ENCODE results near the gene PFKFB4.

The PFKFB4 gene

GRCh38 chr3:48556796-48557626 is at the start of gene PFKFB4:
Gene PFKFB4 (minus strand): TSS chr3:48556803. CDS start chr3:48556777, 26 bp downstream.
- peak; percentile 94 for DNase-seq (ENCODE audit: insufficient read length, low spot score)
- no peak for FAIRE-seq
- TF ChIP-seq CTCF (IDR thresholded peaks at IDR 0.05; ENCODE audit: insufficient read depth, missing control alignments) = no peak

- no peak for FAIRE-seq
- TF ChIP-seq CTCF (IDR thresholded peaks at IDR 0.05; ENCODE audit: insufficient read depth, missing control alignments) = no peak
- DNase-seq (ENCODE audit: insufficient read length, low spot score) = no peak
These were observed 45.0 kb upstream of the PFKFB4 start for GRCh38 chr3:48601622-48601994.

- no peak for FAIRE-seq
These were observed 44.4 kb upstream of the PFKFB4 start for GRCh38 chr3:48600711-48601621.

GRCh38 chr3:48599509-48600285 is 43.1 kb upstream of the PFKFB4 start:
- DNase-seq (ENCODE audit: insufficient read length, low spot score) (no peak), FAIRE-seq (no peak)
- TF ChIP-seq CTCF (IDR thresholded peaks at IDR 0.05; ENCODE audit: insufficient read depth, missing control alignments) = no peak

More at GRCh38 chr3:48600711-48601621, 44.4 kb upstream of the PFKFB4 start:
- no peak for DNase-seq (ENCODE audit: insufficient read length, low spot score)
- TF ChIP-seq CTCF (IDR thresholded peaks at IDR 0.05; ENCODE audit: insufficient read depth, missing control alignments) = no peak

- no peak for FAIRE-seq
- no peak for TF ChIP-seq CTCF (IDR thresholded peaks at IDR 0.05; ENCODE audit: insufficient read depth, missing control alignments)
- no peak for DNase-seq (ENCODE audit: insufficient read length, low spot score)
These were observed 42.5 kb upstream of the PFKFB4 start for GRCh38 chr3:48599077-48599501.

GRCh38 chr3:48598323-48599076 is 41.9 kb upstream of the PFKFB4 start:
- TF ChIP-seq CTCF (IDR thresholded peaks at IDR 0.05; ENCODE audit: insufficient read depth, missing control alignments) = no peak
- no peak for DNase-seq (ENCODE audit: insufficient read length, low spot score)
- FAIRE-seq = no peak
